ENCODE data around the gene B4GALNT4.
"Not testable (repeated sequence)": the region's sequence is repeated elsewhere in the genome, so short reads cannot be mapped to it uniquely, and the experiment has no call there.

B4GALNT4 gene, protein sequence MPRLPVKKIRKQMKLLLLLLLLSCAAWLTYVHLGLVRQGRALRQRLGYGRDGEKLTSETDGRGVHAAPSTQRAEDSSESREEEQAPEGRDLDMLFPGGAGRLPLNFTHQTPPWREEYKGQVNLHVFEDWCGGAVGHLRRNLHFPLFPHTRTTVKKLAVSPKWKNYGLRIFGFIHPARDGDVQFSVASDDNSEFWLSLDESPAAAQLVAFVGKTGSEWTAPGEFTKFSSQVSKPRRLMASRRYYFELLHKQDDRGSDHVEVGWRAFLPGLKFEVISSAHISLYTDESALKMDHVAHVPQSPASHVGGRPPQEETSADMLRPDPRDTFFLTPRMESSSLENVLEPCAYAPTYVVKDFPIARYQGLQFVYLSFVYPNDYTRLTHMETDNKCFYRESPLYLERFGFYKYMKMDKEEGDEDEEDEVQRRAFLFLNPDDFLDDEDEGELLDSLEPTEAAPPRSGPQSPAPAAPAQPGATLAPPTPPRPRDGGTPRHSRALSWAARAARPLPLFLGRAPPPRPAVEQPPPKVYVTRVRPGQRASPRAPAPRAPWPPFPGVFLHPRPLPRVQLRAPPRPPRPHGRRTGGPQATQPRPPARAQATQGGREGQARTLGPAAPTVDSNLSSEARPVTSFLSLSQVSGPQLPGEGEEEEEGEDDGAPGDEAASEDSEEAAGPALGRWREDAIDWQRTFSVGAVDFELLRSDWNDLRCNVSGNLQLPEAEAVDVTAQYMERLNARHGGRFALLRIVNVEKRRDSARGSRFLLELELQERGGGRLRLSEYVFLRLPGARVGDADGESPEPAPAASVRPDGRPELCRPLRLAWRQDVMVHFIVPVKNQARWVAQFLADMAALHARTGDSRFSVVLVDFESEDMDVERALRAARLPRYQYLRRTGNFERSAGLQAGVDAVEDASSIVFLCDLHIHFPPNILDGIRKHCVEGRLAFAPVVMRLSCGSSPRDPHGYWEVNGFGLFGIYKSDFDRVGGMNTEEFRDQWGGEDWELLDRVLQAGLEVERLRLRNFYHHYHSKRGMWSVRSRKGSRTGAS

DNA sequence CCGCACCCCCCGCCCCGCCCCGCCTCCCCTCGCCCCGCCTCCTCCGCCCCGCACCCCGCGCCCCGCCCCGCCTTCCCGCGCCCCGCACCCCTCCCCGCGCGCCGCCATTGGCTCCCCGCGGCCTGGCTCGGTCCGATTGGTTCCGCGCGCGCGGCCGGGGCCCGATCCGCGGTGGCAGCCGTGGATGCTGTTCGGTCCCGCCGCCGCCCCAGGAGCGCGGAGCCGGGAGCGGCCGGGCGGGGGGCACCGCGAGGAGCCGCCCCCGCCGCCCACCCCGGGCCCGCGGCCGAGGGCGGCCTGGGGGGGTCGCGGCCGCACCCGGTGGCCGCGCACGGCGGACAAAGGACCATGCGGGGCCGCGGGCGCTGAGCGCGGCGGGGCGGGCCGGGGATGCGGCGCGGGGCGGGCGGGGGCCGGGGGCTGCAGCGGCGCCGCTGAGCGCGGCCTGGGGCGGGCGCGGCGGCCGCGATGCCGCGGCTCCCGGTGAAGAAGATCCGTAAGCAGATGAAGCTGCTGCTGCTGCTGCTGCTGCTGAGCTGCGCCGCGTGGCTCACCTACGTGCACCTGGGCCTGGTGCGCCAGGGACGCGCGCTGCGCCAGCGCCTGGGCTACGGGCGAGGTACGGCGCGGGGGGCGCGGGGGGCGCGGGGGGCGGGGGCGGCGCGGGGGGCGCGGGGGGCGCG lies at the start of gene B4GALNT4:
Gene B4GALNT4 (plus strand): TSS at position 164 of the 683 bp plus-strand sequence. CDS start 305 bp downstream, at position 469.
- no peak for DNase-seq (ENCODE audit: low spot score)

DNA sequence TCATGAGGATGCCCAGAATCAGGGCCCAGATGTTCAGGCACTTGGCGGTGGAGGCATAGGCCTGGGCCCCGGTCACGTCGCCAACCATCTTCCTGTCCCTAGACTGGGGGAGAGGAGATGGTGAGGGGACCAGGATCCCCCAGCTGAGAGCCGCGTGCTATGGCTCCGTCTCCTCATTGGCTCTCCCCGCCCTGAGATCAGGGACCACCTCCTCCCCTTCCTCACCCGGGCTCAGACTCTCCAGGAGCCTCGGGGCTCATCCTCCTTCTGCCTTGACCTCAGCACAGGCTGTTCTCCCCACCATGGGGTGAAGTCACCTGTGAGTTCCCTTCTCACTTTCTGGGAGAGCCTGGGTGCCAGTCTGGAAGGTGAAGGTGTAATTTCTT lies 49.4 kb upstream of the B4GALNT4 start:
- DNase-seq (ENCODE audit: low spot score): not testable (repeated sequence)

DNA sequence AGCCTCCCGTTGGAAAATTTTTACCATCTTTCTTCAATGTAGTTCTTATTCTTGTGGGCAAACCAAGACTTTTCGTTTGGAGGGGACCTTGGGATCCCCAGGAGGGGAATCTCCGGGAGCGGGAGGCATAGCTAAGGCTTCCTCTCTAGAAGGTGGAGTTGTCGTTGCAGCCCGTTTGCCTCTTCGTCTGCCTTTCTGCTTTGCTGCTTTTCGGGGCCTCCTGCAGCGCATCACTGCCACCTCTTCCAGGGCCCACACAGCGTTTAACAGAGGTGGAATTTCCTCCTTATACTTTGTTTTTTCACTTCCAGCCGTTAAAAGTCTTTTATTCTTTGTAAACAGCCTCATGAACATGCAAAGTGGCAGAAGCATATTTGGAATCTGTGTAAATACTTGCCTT lies 45.1 kb upstream of the B4GALNT4 start:
- DNase-seq (ENCODE audit: low spot score): no peak

GRCh38 chr11:324593-325517 lies 44.4 kb upstream of the B4GALNT4 start:
- DNase-seq (ENCODE audit: low spot score): not testable (repeated sequence)

GRCh38 chr11:325796-326591 lies 43.3 kb upstream of the B4GALNT4 start:
- no peak for DNase-seq (ENCODE audit: low spot score)

DNA sequence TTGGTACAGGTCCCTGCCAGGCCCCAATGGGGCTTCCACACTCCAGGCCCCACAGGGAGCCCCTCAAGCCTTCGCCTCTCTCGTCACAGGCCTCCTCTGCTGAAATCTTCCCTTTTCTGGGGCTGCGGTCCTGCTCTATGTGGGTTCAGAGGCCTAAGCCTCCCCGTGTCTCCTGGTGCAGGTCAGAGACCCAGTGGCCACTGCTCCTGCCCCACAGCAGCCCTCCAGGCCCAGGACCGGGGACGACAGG lies 42.8 kb upstream of the B4GALNT4 start:
- no peak for DNase-seq (ENCODE audit: low spot score)

DNA sequence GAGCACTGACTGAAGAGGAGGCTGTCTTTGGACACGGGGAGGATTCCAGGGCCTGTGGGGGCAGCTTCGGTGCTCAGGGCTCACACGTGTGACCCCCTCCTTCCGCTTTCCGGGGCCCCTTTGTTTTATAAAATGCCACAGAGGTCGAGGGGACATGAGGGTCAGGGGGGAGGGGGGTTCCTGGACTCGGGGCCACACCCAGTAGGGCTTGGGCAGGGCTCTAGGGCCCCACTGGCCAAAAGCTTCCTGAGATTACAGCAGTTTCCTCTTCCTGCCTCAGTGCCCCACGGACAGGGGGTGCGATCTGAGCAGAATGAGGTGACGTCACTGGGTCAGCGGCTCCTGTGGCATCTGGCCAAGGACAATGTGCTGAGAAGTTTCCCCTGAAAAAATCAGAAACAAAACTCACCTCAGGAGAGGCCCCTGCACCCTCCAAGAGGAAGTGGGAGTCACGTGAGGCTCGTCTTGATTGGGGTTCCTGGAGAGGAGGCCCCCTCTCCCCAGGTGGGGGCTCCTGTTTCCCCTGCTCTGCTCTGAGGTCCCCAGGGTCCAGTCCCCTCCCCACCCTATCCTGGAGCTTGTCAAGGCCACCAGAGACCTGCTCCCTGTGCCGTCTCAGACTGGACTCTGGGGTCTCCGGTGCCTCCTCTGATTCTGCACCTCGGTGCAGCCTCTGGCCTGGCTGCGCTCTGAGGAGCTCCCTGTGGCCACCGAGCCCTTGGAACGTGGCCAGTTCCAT lies 42.3 kb upstream of the B4GALNT4 start:
- DNase-seq (ENCODE audit: low spot score): peak; percentile 77

DNA sequence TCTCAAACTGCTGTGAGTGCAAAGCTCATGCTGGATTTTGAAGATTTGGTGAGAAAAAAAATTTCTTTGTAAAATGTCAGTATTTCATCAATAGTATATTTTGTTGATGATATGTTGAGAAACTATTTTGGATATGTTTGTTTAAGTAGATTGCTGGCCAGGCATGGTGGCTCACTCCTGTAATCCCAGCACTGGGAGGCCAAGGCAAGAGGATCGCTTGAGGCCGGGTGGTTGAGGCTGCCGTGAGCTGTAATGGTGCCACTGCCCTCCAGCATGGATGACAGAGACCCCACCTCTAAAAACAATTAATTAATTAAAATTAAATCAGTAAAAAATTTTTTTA lies 41.7 kb upstream of the B4GALNT4 start:
- no peak for DNase-seq (ENCODE audit: low spot score)

DNA sequence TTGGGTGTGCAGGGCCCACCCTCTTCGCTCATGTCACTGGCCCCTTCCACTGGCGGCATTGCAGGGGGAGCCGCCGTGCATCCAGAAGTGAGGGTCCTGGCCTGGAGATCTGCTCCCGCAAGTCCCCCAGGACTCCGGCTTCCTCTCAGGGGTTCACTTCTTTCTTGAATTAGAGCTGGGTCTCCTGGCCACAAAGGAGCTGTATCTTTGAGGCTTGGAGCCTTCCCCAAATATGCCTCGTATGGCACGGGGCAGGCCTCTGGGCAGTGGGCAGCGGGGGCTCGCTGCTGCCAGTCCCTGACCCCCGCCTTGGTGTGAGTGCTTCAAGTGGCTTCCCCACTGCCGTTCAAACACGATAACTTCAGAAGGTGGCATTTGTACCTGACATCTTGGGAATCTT lies 41.3 kb upstream of the B4GALNT4 start:
- DNase-seq (ENCODE audit: low spot score): no peak

DNA sequence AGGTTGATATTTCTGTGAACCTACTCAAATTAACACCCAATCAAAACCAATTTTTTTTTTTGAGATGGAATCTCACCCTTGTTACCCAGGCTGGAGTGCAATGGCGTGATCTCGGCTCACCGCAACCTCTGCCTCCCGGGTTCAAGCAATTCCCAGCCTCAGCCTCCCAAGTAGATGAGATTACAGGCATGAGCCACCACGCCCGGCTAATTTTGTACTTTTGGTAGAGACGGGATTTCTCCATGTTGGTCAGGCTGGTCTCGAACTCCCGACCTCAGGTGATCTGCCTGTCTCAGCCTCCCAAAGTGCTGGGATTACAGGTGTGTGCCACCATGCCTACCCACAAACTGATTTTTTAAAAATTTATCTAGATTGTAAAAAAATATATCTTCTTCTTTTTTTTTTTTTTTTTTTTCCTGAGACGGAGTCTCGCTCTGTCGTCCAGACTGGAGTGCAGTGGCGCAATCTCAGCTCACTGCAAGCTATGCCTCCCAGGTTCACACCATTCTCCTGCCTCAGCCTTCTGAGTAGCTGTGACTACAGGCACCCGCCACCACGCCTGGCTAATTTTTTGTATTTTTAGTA lies 40.7 kb upstream of the B4GALNT4 start:
- DNase-seq (ENCODE audit: low spot score): not testable (repeated sequence)

DNA sequence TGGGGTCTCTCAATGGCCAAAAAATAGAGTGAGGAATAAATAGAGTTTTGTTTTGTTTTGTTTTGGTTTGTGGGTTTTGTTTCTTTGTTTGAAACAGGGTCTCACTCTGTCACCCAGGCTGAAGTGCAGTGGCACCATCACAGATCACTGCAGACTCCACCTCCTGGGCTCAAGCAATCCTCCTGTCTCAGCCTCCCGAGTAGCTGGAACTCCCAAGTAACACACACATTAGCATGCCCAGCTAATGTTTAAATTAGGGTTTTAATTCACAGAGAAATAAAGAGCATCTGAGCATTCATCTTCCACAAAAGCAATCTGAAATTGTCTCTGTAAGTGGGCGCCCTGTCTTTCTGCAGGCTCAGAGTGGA lies 39.4 kb upstream of the B4GALNT4 start:
- DNase-seq (ENCODE audit: low spot score): no peak

DNA sequence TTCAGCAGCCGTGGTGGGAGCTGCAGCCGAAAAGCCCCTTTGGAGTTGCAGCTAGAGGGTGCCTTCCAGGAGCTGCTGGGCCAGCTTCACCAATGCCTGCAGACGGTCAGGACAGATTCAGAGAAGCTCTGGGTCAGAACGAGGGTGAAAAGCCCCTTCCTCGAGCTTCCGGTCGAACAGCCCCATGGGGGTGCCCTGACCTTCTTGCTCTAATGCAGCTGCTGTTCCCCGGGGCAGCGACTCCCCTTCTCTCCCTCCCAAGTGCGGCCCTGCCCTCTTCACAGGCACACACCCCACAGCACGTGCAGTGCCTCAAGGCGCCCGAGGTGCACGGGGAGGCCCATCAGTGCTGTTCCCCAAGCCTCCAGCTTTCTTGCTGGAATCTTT lies 39.0 kb upstream of the B4GALNT4 start:
- DNase-seq (ENCODE audit: low spot score): no peak

GRCh38 chr11:330694-331357 lies 38.5 kb upstream of the B4GALNT4 start:
- DNase-seq (ENCODE audit: low spot score): no peak

DNA sequence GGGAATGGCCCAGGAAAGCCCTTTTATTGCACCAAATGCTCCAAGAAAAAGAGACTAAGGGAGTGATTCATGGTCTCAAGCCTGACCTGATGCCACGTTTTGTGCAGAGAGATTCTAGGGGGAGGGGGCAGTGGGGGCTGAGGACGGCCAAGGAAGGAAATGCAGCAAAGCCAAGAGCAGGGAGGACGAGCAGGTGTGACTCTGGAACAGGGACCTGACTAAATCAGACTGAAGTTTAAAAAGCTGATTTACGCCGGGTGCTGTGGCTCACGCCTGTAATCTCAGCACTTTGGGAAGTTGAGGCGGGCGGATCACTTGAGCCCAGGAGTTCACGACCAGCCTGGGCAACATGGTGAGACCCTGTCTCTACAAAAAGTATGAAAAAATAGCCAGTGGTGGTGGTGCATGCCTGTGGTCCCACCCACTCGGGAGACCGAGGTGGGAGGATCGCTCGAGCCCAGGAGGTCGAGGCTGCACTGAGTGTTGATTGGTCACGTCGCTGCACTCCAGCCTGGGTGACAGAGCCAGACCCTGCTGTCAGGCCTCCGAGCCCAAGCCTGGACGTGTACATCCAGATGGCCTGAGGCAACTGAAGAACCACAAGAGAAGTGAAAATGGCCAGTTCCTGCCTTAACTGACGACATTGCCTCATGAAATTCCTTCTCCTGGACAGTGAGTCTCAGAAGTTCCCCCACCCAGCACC lies 37.8 kb upstream of the B4GALNT4 start:
- no peak for DNase-seq (ENCODE audit: low spot score)

DNA sequence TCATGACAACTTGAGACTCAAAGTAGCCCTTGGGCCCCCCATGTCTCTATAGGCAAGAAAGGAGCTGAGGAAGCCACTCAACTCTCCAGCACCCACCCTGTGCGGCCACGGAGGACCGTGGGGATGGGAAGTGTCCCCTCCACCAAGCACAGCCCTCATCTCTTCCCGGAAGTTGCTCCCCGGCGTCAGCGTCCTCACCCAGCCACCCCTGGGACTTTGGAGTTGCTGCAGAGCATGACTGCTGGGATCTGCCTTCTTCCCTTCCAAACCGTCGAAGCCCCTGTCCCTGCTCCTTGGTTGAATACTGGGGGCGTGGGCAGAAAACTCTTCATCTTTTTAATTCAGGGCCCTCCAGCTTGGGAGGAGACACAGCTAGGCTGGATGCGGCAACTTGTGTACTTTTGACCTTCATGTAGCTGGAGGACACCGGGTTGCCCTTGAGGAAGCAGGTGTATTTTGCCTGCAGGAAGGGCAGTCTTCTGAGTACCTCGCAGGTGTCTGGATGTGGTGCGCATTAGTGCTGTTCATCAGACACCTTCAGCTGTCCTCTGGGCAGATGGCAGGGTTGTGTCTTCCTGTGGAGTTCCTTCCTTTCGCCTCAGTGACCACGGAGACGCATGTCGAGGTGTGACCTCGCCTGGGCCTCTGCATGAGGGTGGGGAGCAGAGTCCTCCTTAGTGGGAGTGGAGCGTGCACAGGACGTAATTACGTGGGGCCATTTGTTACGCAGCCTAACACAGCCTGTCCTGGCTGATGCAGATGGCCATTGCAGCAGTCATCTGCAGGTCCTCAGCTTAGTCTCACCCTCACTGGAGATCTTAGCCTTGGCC lies 36.4 kb upstream of the B4GALNT4 start:
- no peak for DNase-seq (ENCODE audit: low spot score)

DNA sequence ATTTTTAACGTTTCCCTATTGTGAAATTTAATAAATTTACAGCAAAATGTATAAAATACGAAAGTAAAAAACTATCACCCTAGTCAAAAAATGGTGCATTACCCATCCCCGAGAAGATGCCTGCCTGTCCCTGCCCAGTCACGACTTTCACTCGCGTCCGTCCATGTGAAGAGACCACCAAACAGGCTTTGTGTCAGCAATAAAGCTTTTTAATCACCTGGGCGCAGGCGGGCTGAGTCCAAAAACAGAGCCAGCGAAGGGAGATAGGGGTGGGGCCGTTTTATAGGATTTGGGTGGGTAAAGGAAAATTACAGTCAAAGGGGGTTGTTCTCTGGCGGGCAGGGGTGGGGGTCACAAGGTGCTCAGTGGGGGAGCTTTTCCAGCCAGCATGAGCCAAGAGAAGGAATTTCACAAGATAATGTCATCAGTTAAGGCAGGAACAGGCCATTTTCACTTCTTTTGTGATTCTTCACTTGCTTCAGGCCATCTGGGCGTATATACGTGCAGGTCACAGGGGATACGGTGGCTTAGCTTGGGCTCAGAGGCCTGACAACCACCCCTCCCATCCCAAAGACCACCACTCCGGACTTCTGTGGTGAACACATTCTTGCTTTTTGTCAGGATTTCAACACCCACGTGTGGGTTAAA lies 35.6 kb upstream of the B4GALNT4 start:
- DNase-seq (ENCODE audit: low spot score): not testable (repeated sequence)
